Coronary artery (tissue), 2 donors: ENCODE data around the gene RTP5.

Experiments
- DNase-seq: peaks from one replicate; pipeline ENCODE4 v3.0.0-alpha.2; 2017; ENCODE audit warnings: low spot score
- H3K27ac ChIP-seq, 2 donors: fragments of 200-600 bp; sonication (generic); one replicate each; pipeline ENCODE4 v1.5.1; 2016 to 2019
- H3K4me3 ChIP-seq: fragments of 200-600 bp; sonication (generic); 2 replicates; pipeline ENCODE4 v1.5.1; 2016; ENCODE audit warnings: mild to moderate bottlenecking, moderate library complexity
- CTCF ChIP-seq: fragments of 200-600 bp; sonication (generic); IDR thresholded peaks from one replicate; pipeline ENCODE4 v1.5.1; 2019; ENCODE audit warnings: antibody characterized with exemption

RTP5 gene

GRCh38 chr2:241884951-241885290 lies 15.4 kb downstream of the RTP5 start:
- no peak for DNase-seq
- no peak overlapping the region for H3K27ac ChIP-seq
- no peak for TF ChIP-seq CTCF
- H3K4me3 ChIP-seq, result no peak overlapping the region

- DNase-seq, result no peak
- Histone ChIP-seq H3K27ac (no peak overlapping the region), H3K4me3 (no peak overlapping the region)
- no peak for TF ChIP-seq CTCF
Observed at GRCh38 chr2:241885291-241885945, 15.9 kb downstream of the RTP5 start.

- no peak for DNase-seq
- no peak overlapping the region for H3K27ac ChIP-seq
- no peak for TF ChIP-seq CTCF
- no peak overlapping the region for H3K4me3 ChIP-seq
Observed at GRCh38 chr2:241885946-241886643, 16.6 kb downstream of the RTP5 start.

GRCh38 chr2:241886840-241887447 lies 17.4 kb downstream of the RTP5 start:
- TF ChIP-seq CTCF, result no peak
- no peak overlapping the region for H3K27ac ChIP-seq
- no peak overlapping the region for H3K4me3 ChIP-seq
- DNase-seq, result no peak

GRCh38 chr2:241887806-241888522 lies 18.4 kb downstream of the RTP5 start:
- no peak overlapping the region for H3K4me3 ChIP-seq
- no peak for DNase-seq
- H3K27ac ChIP-seq, result no peak overlapping the region
- no peak for TF ChIP-seq CTCF

- no peak for TF ChIP-seq CTCF
- no peak overlapping the region for H3K27ac ChIP-seq
Observed at GRCh38 chr2:241888641-241889040, 19.1 kb downstream of the RTP5 start.

More at GRCh38 chr2:241888641-241889040, 19.1 kb downstream of the RTP5 start:
- DNase-seq, result no peak
- H3K4me3 ChIP-seq, result no peak overlapping the region
